Cardiac muscle cell (in vitro differentiated cells and primary cell): Measurements from ENCODE around the gene KSR1. TPM values are rescaled to one million over a fixed set of nuclear protein-coding genes. Genes with fewer than 3 reads are reported as not detected.
A peak's percentile ranks its signal among the peaks of the same experiment; 100 is the strongest.

ENCODE experiments used
- DNase-seq, 2 donors: peaks; one replicate each; pipeline versions ENCODE4 v3.0.0 to v3.0.0-alpha.2; 2010 to 2017; ENCODE audit warnings: low read depth in 1 of 2, low spot score in 1 of 2
- H3K27ac ChIP-seq: fragments of 200-600 bp; sonication (generic); 2 replicates; pipeline ENCODE4 v1.5.1; 2016
- H3K27me3 ChIP-seq: fragments of 200-600 bp; sonication (generic); 2 replicates; pipeline ENCODE4 v1.6.0; 2016; ENCODE audit warnings: control low read depth
- H3K36me3 ChIP-seq: fragments of 200-600 bp; sonication (generic); 2 replicates; pipeline ENCODE4 v1.5.1; 2016; ENCODE audit warnings: control low read depth
- H3K4me1 ChIP-seq: fragments of 200-600 bp; sonication (generic); 2 replicates; pipeline ENCODE4 v1.8.1; 2017; ENCODE audit warnings: low read depth, mild to moderate bottlenecking, mixed run types
- H3K4me3 ChIP-seq: fragments of 200-600 bp; sonication (generic); 2 replicates; pipeline ENCODE4 v1.5.1; 2016; ENCODE audit warnings: mild to moderate bottlenecking
- H3K9me3 ChIP-seq: fragments of 200-600 bp; sonication (generic); 2 replicates; pipeline ENCODE4 v1.5.1; 2017; ENCODE audit warnings: low read depth, mild to moderate bottlenecking, control low read depth
- CTCF ChIP-seq: IDR thresholded peaks from 2 replicates; pipeline ENCODE4 v1.5.1; 2012; ENCODE audit warnings: low read depth, mild to moderate bottlenecking, low read length
- polyA plus RNA-seq: library from polyadenylated mRNA; unstranded; fragments of >200 nt; fragmentation: Nextera tagmentation; extraction: Ambion mirVana; gene quantifications from 2 replicates; pipeline ENCODE4 v1.2.1, GENCODE V29; 2016
- total RNA-seq: library from RNA; depleted of rRNA; stranded (reverse); fragments of >200 nt; gene quantifications from 2 replicates; pipeline ENCODE4 v1.2.3, GENCODE V29; 2016

Gene KSR1
- total and polyA plus RNA-seq, 2 experiments from 2014 or later: 15.7 to 29.0 TPM

- H3K27me3 ChIP-seq: no peaks in the 10 kb centered on the region
- no peaks in the 10 kb centered on the region for H3K36me3 ChIP-seq
- peak overlapping the region; percentile 86 for H3K4me3 ChIP-seq
- H3K27ac ChIP-seq: no peak overlapping the region
- H3K9me3 ChIP-seq: no peaks in the 10 kb centered on the region
- H3K4me1 ChIP-seq: peaks cover 16% of the 10 kb centered on the region
- DNase-seq: no peak
- no peak for TF ChIP-seq CTCF
Observed at GRCh38 chr17:27457360-27457715, 1.1 kb downstream of the KSR1 start.

- Histone ChIP-seq H3K9me3 (no peaks in the 10 kb centered on the region), H3K4me1 (peaks cover 16% of the 10 kb centered on the region), H3K4me3 (peak overlapping the region; percentile 86), H3K36me3 (no peaks in the 10 kb centered on the region), H3K27me3 (no peaks in the 10 kb centered on the region), H3K27ac (no peak overlapping the region)
- DNase-seq: peak; percentile 28 to 50
- no peak for TF ChIP-seq CTCF
Observed at GRCh38 chr17:27457731-27458523, 1.7 kb downstream of the KSR1 start.

GRCh38 chr17:27458524-27458908 lies 2.3 kb downstream of the KSR1 start:
- no peak overlapping the region for H3K4me3 ChIP-seq
- H3K9me3 ChIP-seq: no peaks in the 10 kb centered on the region

GRCh38 chr17:27459433-27459832 lies 3.2 kb downstream of the KSR1 start:
- Histone ChIP-seq H3K27me3 (no peaks in the 10 kb centered on the region), H3K36me3 (no peaks in the 10 kb centered on the region), H3K4me1 (peaks cover 16% of the 10 kb centered on the region), H3K27ac (no peak overlapping the region), H3K4me3 (no peak overlapping the region), H3K9me3 (no peaks in the 10 kb centered on the region)
- TF ChIP-seq CTCF: no peak
- DNase-seq: peak in 1 of 2 donors; percentile 52

More at GRCh38 chr17:27458524-27458908, 2.3 kb downstream of the KSR1 start:
- Histone ChIP-seq H3K27me3 (no peaks in the 10 kb centered on the region), H3K27ac (no peak overlapping the region), H3K4me1 (peaks cover 16% of the 10 kb centered on the region), H3K36me3 (no peaks in the 10 kb centered on the region)
- TF ChIP-seq CTCF: no peak
- DNase-seq: no peak

- no peaks in the 10 kb centered on the region for H3K9me3 ChIP-seq
- no peak overlapping the region for H3K4me3 ChIP-seq
- peaks cover 16% of the 10 kb centered on the region for H3K4me1 ChIP-seq
- no peak for DNase-seq
- H3K36me3 ChIP-seq: no peaks in the 10 kb centered on the region
- TF ChIP-seq CTCF: no peak
- H3K27me3 ChIP-seq: no peaks in the 10 kb centered on the region
- H3K27ac ChIP-seq: no peak overlapping the region
Observed at GRCh38 chr17:27460196-27460725, 4.0 kb downstream of the KSR1 start.
